SK-N-SH (cell line): ENCODE measurements around the gene TMEM176A. TPM values are rescaled to one million over a fixed set of nuclear protein-coding genes. Genes with fewer than 3 reads are reported as not detected.

Experiments
- CTCF ChIA-PET: fragments of 300-600, 350-600 bp; formaldehyde crosslinking; extraction: SDS; loops from one replicate; lab custom pipeline; 2021; lab: Yijun Ruan, JAX
- POLR2A ChIA-PET: fragments of 350-600 bp; sonication (Branson Sonifier 250); formaldehyde crosslinking; extraction: SDS; loops from one replicate; lab custom pipeline; 2020; ENCODE audit warnings: antibody characterized with exemption, inconsistent platforms; lab: Yijun Ruan, JAX
- DNase-seq: peaks from one replicate; pipeline ENCODE4 v3.0.0; 2012
- H2AFZ ChIP-seq: fragments of 200-600 bp; sonication (generic); 2 replicates; pipeline ENCODE4 v1.8.1; 2016; ENCODE audit warnings: antibody characterized with exemption, mild to moderate bottlenecking, low read depth
- H3F3A ChIP-seq: fragments of 200-600 bp; sonication (generic); replicated peaks from 2 replicates; pipeline ENCODE3; 2016; ENCODE audit warnings: antibody characterized with exemption, mild to moderate bottlenecking; ENCODE audit not compliant: insufficient read depth
- H3K27ac ChIP-seq, 2 experiments: fragments of 200-500 bp in 1 of 2; fragments of 200-600 bp in 1 of 2; sonication (Bioruptor generic) in 1 of 2; sonication (generic), shearing (Covaris generic) in 1 of 2; 2 replicates each; pipeline versions ENCODE4 v1.5.1 to v1.6.1; 2014 to 2016; ENCODE audit warnings: low read depth in 2 of 2, inconsistent platforms in 1 of 2, low read length in 1 of 2, mild to moderate bottlenecking in 1 of 2, mixed read lengths in 1 of 2
- H3K27me3 ChIP-seq: fragments of 200-600 bp; sonication (generic), shearing (Covaris generic); 2 replicates; pipeline ENCODE4 v1.6.1; 2016; ENCODE audit warnings: mixed run types; ENCODE audit not compliant: insufficient read depth
- H3K36me3 ChIP-seq, 2 experiments: fragments of 200-500 bp in 1 of 2; fragments of 200-600 bp in 1 of 2; sonication (Bioruptor generic) in 1 of 2; sonication (generic) in 1 of 2; replicated peaks in 1 of 2; 2 replicates each; pipeline versions ENCODE3 to v1.5.1; 2014 to 2016; ENCODE audit warnings: low read length in 1 of 2, mild to moderate bottlenecking in 1 of 2; ENCODE audit not compliant: insufficient read depth in 2 of 2, control insufficient read depth in 1 of 2
- H3K4me1 ChIP-seq, 2 experiments: fragments of 200-500 bp in 1 of 2; fragments of 200-600 bp in 1 of 2; sonication (Bioruptor generic) in 1 of 2; sonication (generic), shearing (Covaris generic) in 1 of 2; 2 replicates each; pipeline versions ENCODE4 v1.5.1 to v1.6.1; 2014 to 2016; ENCODE audit warnings: low read depth in 1 of 2, low read length in 1 of 2, mixed run types in 1 of 2; ENCODE audit not compliant: insufficient read depth in 2 of 2, control insufficient read depth in 1 of 2
- H3K4me2 ChIP-seq: fragments of 200-600 bp; sonication (generic), shearing (Covaris generic); 2 replicates; pipeline ENCODE4 v1.6.1; 2017; ENCODE audit warnings: mixed run types
- H3K4me3 ChIP-seq, 2 experiments: fragments of 200-500 bp in 1 of 2; fragments of 200-600 bp in 1 of 2; sonication (Bioruptor generic) in 1 of 2; sonication (generic), shearing (Covaris generic) in 1 of 2; 2 replicates each; pipeline versions ENCODE4 v1.5.1 to v1.8.1; 2014 to 2016; ENCODE audit warnings: low read depth in 2 of 2, inconsistent platforms in 1 of 2, low read length in 1 of 2, mild to moderate bottlenecking in 1 of 2, mixed read lengths in 1 of 2, moderate library complexity in 1 of 2
- H3K79me2 ChIP-seq: fragments of 200-600 bp; sonication (generic); 2 replicates; pipeline ENCODE4 v1.8.1; 2017; ENCODE audit warnings: mild to moderate bottlenecking; ENCODE audit not compliant: insufficient read depth
- H3K9ac ChIP-seq: fragments of 200-600 bp; sonication (generic); 2 replicates; pipeline ENCODE4 v1.6.1; 2017; ENCODE audit warnings: mixed run types
- H3K9me2 ChIP-seq: fragments of 200-600 bp; sonication (generic); 2 replicates; pipeline ENCODE4 v1.6.1; 2017; ENCODE audit warnings: mixed run types
- H3K9me3 ChIP-seq: fragments of 200-600 bp; sonication (generic); 2 replicates; pipeline ENCODE4 v1.6.1; 2017; ENCODE audit warnings: mixed run types, mild to moderate bottlenecking, moderate library complexity
- H4K20me1 ChIP-seq: fragments of 200-600 bp; sonication (generic); 2 replicates; pipeline ENCODE4 v1.6.1; 2017; ENCODE audit warnings: mild to moderate bottlenecking, mixed run types; ENCODE audit not compliant: insufficient read depth
- CHD2 ChIP-seq: fragments of 150-350 bp; IDR thresholded peaks from 2 replicates; pipeline ENCODE4 v1.6.1; 2018; ENCODE audit warnings: low read length; ENCODE audit not compliant: partially characterized antibody
- ELF1 ChIP-seq: IDR thresholded peaks from 2 replicates; pipeline ENCODE4 v1.4.0; 2012
- FOSL2 ChIP-seq: IDR thresholded peaks from 2 replicates; pipeline ENCODE4 v1.4.0; 2012; ENCODE audit warnings: low read depth, mild to moderate bottlenecking, moderate library complexity, borderline replicate concordance
- GABPA ChIP-seq: IDR thresholded peaks from 2 replicates; pipeline ENCODE4 v1.4.0; 2012; ENCODE audit warnings: low read depth, mild to moderate bottlenecking
- MAX ChIP-seq: IDR thresholded peaks from 2 replicates; pipeline ENCODE4 v1.4.0; 2012; ENCODE audit warnings: low read depth
- MEF2A ChIP-seq: IDR thresholded peaks from 2 replicates; pipeline ENCODE4 v1.4.0; 2012; ENCODE audit warnings: low read depth, borderline replicate concordance
- MXI1 ChIP-seq: IDR thresholded peaks from 2 replicates; pipeline ENCODE4 v1.6.1; 2012; ENCODE audit warnings: mild to moderate bottlenecking, low read depth, low read length, improper control_type of control experiment
- NFIC ChIP-seq: IDR thresholded peaks from 2 replicates; pipeline ENCODE4 v1.4.0; 2012; ENCODE audit warnings: borderline replicate concordance
- NRF1 ChIP-seq: IDR thresholded peaks from 2 replicates; pipeline ENCODE4 v1.6.1; 2012; ENCODE audit warnings: low read depth, mild to moderate bottlenecking, low read length
- PBX3 ChIP-seq: IDR thresholded peaks from 2 replicates; pipeline ENCODE4; 2012
- REST ChIP-seq: IDR thresholded peaks from 2 replicates; pipeline ENCODE4 v1.6.1; 2012; ENCODE audit warnings: mild to moderate bottlenecking, low read depth, low read length, moderate library complexity
- SIN3A ChIP-seq: IDR thresholded peaks from 2 replicates; pipeline ENCODE4 v1.6.1; 2012; ENCODE audit warnings: low read depth, mild to moderate bottlenecking, low read length, moderate library complexity, borderline replicate concordance
- SMC3 ChIP-seq: IDR thresholded peaks from 2 replicates; pipeline ENCODE4 v1.6.1; 2012; ENCODE audit warnings: low read depth, low read length, improper control_type of control experiment
- USF2 ChIP-seq: fragments of 150-350 bp; IDR thresholded peaks from 2 replicates; pipeline ENCODE4 v1.6.1; 2017; ENCODE audit warnings: antibody characterized with exemption, low read length, low read depth, borderline replicate concordance
- YY1 ChIP-seq: IDR thresholded peaks from 2 replicates; pipeline ENCODE4 v1.4.0; 2012; ENCODE audit warnings: low read depth, mild to moderate bottlenecking
- WGBS: methylation state at CpG from one replicate; pipeline ENCODE4 v1.1.6; 2017; ENCODE audit warnings: low lambda C conversion rate; 5-methylcytosine and 5-hydroxymethylcytosine counted together
- polyA plus RNA-seq, 3 experiments: library from polyadenylated mRNA; depleted of rRNA; stranded (reverse); fragments of >200 nt; gene quantifications; 2 replicates each; pipeline ENCODE4 v1.2.3, GENCODE V29; 2012
- TF ChIP-seq, protein P1 (sequence below): IDR thresholded peaks from 2 replicates; pipeline ENCODE4 v1.4.0; 2012; ENCODE audit warnings: low read depth, borderline replicate concordance

TMEM176A gene
- polyA plus RNA-seq, 1 of the 3 experiments (the other 2 are of a cell fraction): not detected

DNA sequence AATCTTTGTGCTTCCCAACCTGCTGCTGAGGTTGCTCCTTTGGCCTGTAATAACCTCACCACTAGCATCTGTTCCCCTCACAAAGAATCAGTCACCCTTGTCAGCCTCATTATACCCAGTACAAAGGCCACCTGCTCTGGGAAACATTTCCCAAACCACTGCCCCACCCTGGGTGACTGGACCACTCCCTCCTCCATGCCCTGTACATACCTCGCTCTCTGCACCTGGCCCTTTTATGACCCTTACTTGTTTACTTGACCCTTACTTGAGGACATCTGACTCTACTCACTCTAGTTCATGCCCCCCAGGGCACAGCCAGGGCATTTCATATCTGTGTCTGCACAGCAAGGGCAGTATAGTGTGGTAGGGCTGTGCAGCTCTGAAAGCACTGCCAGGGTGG is 30.4 kb downstream of the TMEM176A start:
- H3K27ac ChIP-seq: no peak overlapping the region
- H3K9me3 ChIP-seq: no peaks in the 10 kb centered on the region
- CTCF ChIA-PET: no interaction called here
- no peak overlapping the region for H2AFZ ChIP-seq
- H3K79me2 ChIP-seq: no peaks in the 10 kb centered on the region
- H4K20me1 ChIP-seq: no peaks in the 10 kb centered on the region
- no peaks in the 10 kb centered on the region for H3K36me3 ChIP-seq
- POLR2A ChIA-PET: no interaction called here
- H3K4me1 ChIP-seq: no peaks in the 10 kb centered on the region; a peak in 1 of 4 replicates
- no peak for DNase-seq
- 27% methylated on average over 1 of the region's 1 CpG for WGBS
- H3K9ac ChIP-seq: no peak overlapping the region
- H3F3A ChIP-seq: no peaks in the 10 kb centered on the region
- H3K9me2 ChIP-seq: no peaks in the 10 kb centered on the region
- no peak for TF ChIP-seq NFIC
- H3K27me3 ChIP-seq: no peaks in the 10 kb centered on the region
- H3K4me2 ChIP-seq: no peak overlapping the region
- no peak overlapping the region for H3K4me3 ChIP-seq

- Histone ChIP-seq H3K79me2 (no peaks in the 10 kb centered on the region), H3K4me1 (no peaks in the 10 kb centered on the region; a peak in 1 of 4 replicates), H3K9ac (no peak overlapping the region), H3K9me3 (no peaks in the 10 kb centered on the region), H2AFZ (no peak overlapping the region), H4K20me1 (no peaks in the 10 kb centered on the region), H3K9me2 (no peaks in the 10 kb centered on the region), H3K27ac (no peak overlapping the region), H3K4me3 (no peak overlapping the region), H3K36me3 (no peaks in the 10 kb centered on the region), H3K27me3 (no peaks in the 10 kb centered on the region), H3K4me2 (no peak overlapping the region)
- DNase-seq: no peak
- ChIA-PET POLR2A (no interaction called here), CTCF (interaction anchor here (0.8 to 2.3 kb wide), 5 partner anchors 17 to 148 kb away, joined by 3 to 11 read pairs (median 4); no protein-coding TSS in a partner anchor)
- WGBS: 25% methylated on average over 1 of the region's 1 CpG
- TF ChIP-seq PBX3 (no peak), FOSL2 (no peak), MAX (no peak), USF2 (no peak), SMC3 (no peak), GABPA (no peak), CHD2 (no peak)
- TF ChIP-seq, all 33 proteins: peak for 0
- H3F3A ChIP-seq: no peaks in the 10 kb centered on the region
These were observed 31.3 kb downstream of the TMEM176A start for GRCh38 chr7:150831851-150832250.

GRCh38 chr7:150835019-150835418 is 34.5 kb downstream of the TMEM176A start:
- Histone ChIP-seq H3K36me3 (no peaks in the 10 kb centered on the region), H3K4me3 (no peak overlapping the region), H3K79me2 (no peaks in the 10 kb centered on the region), H2AFZ (no peak overlapping the region), H3K27ac (no peak overlapping the region), H3F3A (no peaks in the 10 kb centered on the region), H3K9me3 (no peaks in the 10 kb centered on the region), H3K4me1 (peaks cover 0 to 4% of the 10 kb centered on the region in 2 experiments; a peak in 1 of 4 replicates), H3K4me2 (no peak overlapping the region), H3K9me2 (no peaks in the 10 kb centered on the region), H4K20me1 (no peaks in the 10 kb centered on the region), H3K9ac (no peak overlapping the region), H3K27me3 (peaks cover 12% of the 10 kb centered on the region; the same call in 1 of the 2 replicates)
- ChIA-PET POLR2A (no interaction called here), CTCF (interaction anchor here (0.8 to 1.2 kb wide), 3 partner anchors 8 to 56 kb away, joined by 3 read pairs; no protein-coding TSS in a partner anchor)
- WGBS: 47% methylated on average over 1 of the region's 1 CpG
- no peak for DNase-seq
- TF ChIP-seq MEF2A (no peak), YY1 (no peak), NRF1 (no peak), REST (no peak), ELF1 (no peak), MXI1 (no peak), SIN3A (no peak), MAX (no peak), CHD2 (no peak)
- TF ChIP-seq, protein P1, sequence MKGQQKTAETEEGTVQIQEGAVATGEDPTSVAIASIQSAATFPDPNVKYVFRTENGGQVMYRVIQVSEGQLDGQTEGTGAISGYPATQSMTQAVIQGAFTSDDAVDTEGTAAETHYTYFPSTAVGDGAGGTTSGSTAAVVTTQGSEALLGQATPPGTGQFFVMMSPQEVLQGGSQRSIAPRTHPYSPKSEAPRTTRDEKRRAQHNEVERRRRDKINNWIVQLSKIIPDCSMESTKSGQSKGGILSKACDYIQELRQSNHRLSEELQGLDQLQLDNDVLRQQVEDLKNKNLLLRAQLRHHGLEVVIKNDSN: no peak
